ENCODE results near the gene PRKCE. TPM values are rescaled to one million over a fixed set of nuclear protein-coding genes. Genes with fewer than 3 reads are reported as not detected.

The PRKCE gene
- total RNA-seq, 2 donors from 2014 or later = 7.2 to 25.4 TPM

- no peaks in the 10 kb centered on the region for H3K36me3 ChIP-seq
- no peaks in the 10 kb centered on the region for H3K27me3 ChIP-seq (replicated peaks; ENCODE audit: insufficient read depth)
- H3K4me1 ChIP-seq (replicated peaks) = no peaks in the 10 kb centered on the region
- intact Hi-C loops (cut with DNase I) = no loop called here
- no peak overlapping the region for H3K27ac ChIP-seq
- no peaks in the 10 kb centered on the region for H3K9me3 ChIP-seq
- no peak overlapping the region for H3K4me3 ChIP-seq
- TF ChIP-seq CTCF (IDR thresholded peaks at IDR 0.05) (no peak), POLR2AphosphoS5 (IDR thresholded peaks at IDR 0.05) (no peak), POLR2A (IDR thresholded peaks at IDR 0.05) (no peak)
- DNase-seq (ENCODE audit: low spot score) = no peak
Measured at GRCh38 chr2:45731141-45731540, 79.7 kb downstream of the PRKCE start.

- intact Hi-C loops (cut with DNase I) = no loop called here
- H3K36me3 ChIP-seq = no peaks in the 10 kb centered on the region
- DNase-seq (ENCODE audit: low spot score) = no peak
Measured at GRCh38 chr2:45732436-45732835, 81.0 kb downstream of the PRKCE start.

GRCh38 chr2:45732946-45733345 lies 81.5 kb downstream of the PRKCE start:
- Histone ChIP-seq H3K4me3 (no peak overlapping the region), H3K27ac (no peak overlapping the region), H3K36me3 (no peaks in the 10 kb centered on the region), H3K9me3 (no peaks in the 10 kb centered on the region), H3K4me1 (replicated peaks) (no peaks in the 10 kb centered on the region), H3K27me3 (replicated peaks; ENCODE audit: insufficient read depth) (no peaks in the 10 kb centered on the region)
- DNase-seq (ENCODE audit: low spot score) = no peak
- WGBS = 92% methylated on average over 3 of the region's 3 CpGs
- intact Hi-C loops (cut with DNase I) = no loop called here
- no peak for TF ChIP-seq POLR2A (IDR thresholded peaks at IDR 0.05)

More at GRCh38 chr2:45732436-45732835, 81.0 kb downstream of the PRKCE start:
- H3K27ac ChIP-seq = no peak overlapping the region
- H3K27me3 ChIP-seq (replicated peaks; ENCODE audit: insufficient read depth) = no peaks in the 10 kb centered on the region
- no peaks in the 10 kb centered on the region for H3K4me1 ChIP-seq (replicated peaks)
- H3K9me3 ChIP-seq = no peaks in the 10 kb centered on the region
- TF ChIP-seq POLR2A (IDR thresholded peaks at IDR 0.05) = no peak
- TF ChIP-seq POLR2AphosphoS5 (IDR thresholded peaks at IDR 0.05) = no peak
- TF ChIP-seq CTCF (IDR thresholded peaks at IDR 0.05) = no peak
- 83% methylated on average over 2 of the region's 2 CpGs for WGBS
- no peak overlapping the region for H3K4me3 ChIP-seq

- intact Hi-C loops (cut with DNase I) = no loop called here
- no peak overlapping the region for H3K4me3 ChIP-seq
- no peaks in the 10 kb centered on the region for H3K4me1 ChIP-seq (replicated peaks)
- H3K36me3 ChIP-seq = no peaks in the 10 kb centered on the region
- no peak overlapping the region for H3K27ac ChIP-seq
- no peaks in the 10 kb centered on the region for H3K27me3 ChIP-seq (replicated peaks; ENCODE audit: insufficient read depth)
- no peaks in the 10 kb centered on the region for H3K9me3 ChIP-seq
- 94% methylated on average over 6 of the region's 6 CpGs for WGBS
- TF ChIP-seq POLR2A (IDR thresholded peaks at IDR 0.05) (no peak), CTCF (IDR thresholded peaks at IDR 0.05) (no peak), POLR2AphosphoS5 (IDR thresholded peaks at IDR 0.05) (no peak)
- no peak for DNase-seq (ENCODE audit: low spot score)
Measured at GRCh38 chr2:45734336-45734735, 82.9 kb downstream of the PRKCE start.

- Histone ChIP-seq H3K36me3 (no peaks in the 10 kb centered on the region), H3K27ac (no peak overlapping the region), H3K9me3 (no peaks in the 10 kb centered on the region), H3K4me1 (replicated peaks) (no peaks in the 10 kb centered on the region), H3K27me3 (replicated peaks; ENCODE audit: insufficient read depth) (no peaks in the 10 kb centered on the region), H3K4me3 (no peak overlapping the region)
- no peak for TF ChIP-seq CTCF (IDR thresholded peaks at IDR 0.05)
- DNase-seq (ENCODE audit: low spot score) = no peak
- 92% methylated on average over 6 of the region's 6 CpGs for WGBS
- intact Hi-C loops (cut with DNase I) = no loop called here
Measured at GRCh38 chr2:45734952-45735351, 83.5 kb downstream of the PRKCE start.
